Esophagus muscularis mucosa (tissue), 4 donors: Measurements from ENCODE around the gene JMJD6. TPM values are rescaled to one million over a fixed set of nuclear protein-coding genes. Genes with fewer than 3 reads are reported as not detected.
"Not testable (repeated sequence)": the region's sequence is repeated elsewhere in the genome, so short reads cannot be mapped to it uniquely, and the experiment has no call there.

Experiments used
- DNase-seq: peaks from one replicate; pipeline ENCODE4 v3.0.0-alpha.2; 2017; ENCODE audit errors: extremely low spot score
- H3K27ac ChIP-seq, 4 donors: fragments of 200-600 bp; sonication (generic); replicated peaks in 1 of 4; 1 replicate in 3 of 4; 2 replicates in 1 of 4; pipeline ENCODE4 v1.5.1; 2016 to 2019; ENCODE audit warnings: mild to moderate bottlenecking in 1 of 4
- H3K27me3 ChIP-seq, 4 donors: fragments of 200-600 bp; sonication (generic); one replicate each; pipeline versions ENCODE4 v1.5.1 to v1.6.0; 2016 to 2019
- H3K36me3 ChIP-seq, 4 donors: fragments of 200-600 bp; sonication (generic); one replicate each; pipeline ENCODE4 v1.5.1; 2016 to 2019
- H3K4me1 ChIP-seq, 4 donors: fragments of 200-600 bp; sonication (generic); one replicate each; pipeline ENCODE4 v1.5.1; 2016 to 2019
- H3K4me3 ChIP-seq, 4 donors: fragments of 200-600 bp; sonication (generic); 1 replicate in 2 of 4; 2 replicates in 2 of 4; pipeline ENCODE4 v1.5.1; 2016 to 2019; ENCODE audit warnings: mild to moderate bottlenecking in 4 of 4, moderate library complexity in 1 of 4
- H3K9me3 ChIP-seq, 4 donors: fragments of 200-600 bp; sonication (generic); 1 replicate in 3 of 4; 2 replicates in 1 of 4; pipeline ENCODE4 v1.5.1; 2016 to 2019
- EP300 ChIP-seq: sonication (generic); formaldehyde crosslinking; IDR thresholded peaks from one replicate; pipeline ENCODE4 v1.6.1; 2017; ENCODE audit warnings: antibody characterized with exemption
- POLR2A ChIP-seq: fragments of 450-650 bp; IDR thresholded peaks from one replicate; pipeline ENCODE4 v1.6.1; 2017; ENCODE audit warnings: antibody characterized with exemption, moderate library complexity, mild to moderate bottlenecking, low read depth
- POLR2AphosphoS5 ChIP-seq, 2 donors: sonication (generic); formaldehyde crosslinking; IDR thresholded peaks; one replicate each; pipeline ENCODE4 v1.6.1; 2017; ENCODE audit warnings: antibody characterized with exemption in 2 of 2
- WGBS: methylation state at CpG from one replicate; pipeline ENCODE4 v1.1.5; 2018; 5-methylcytosine and 5-hydroxymethylcytosine counted together
- intact Hi-C: fragments of 100-400 bp; cut with DNase I; formaldehyde crosslinking; loops from one replicate; pipeline ENCODE4 v1.15.1; 2023
- total RNA-seq, 4 donors: library from RNA; depleted of rRNA; stranded (reverse); fragments of >200 nt; gene quantifications; one replicate each; pipeline versions ENCODE4 v1.1.0 to v1.2.1, GENCODE V29; 2016
- TF ChIP-seq, protein P1 (sequence below), 3 experiments: fragments of 200-600 bp in 2 of 3; fragments of 450-650 bp in 1 of 3; sonication (generic) in 2 of 3; IDR thresholded peaks; one replicate each; pipeline ENCODE4 v1.5.1; 2017 to 2019; ENCODE audit warnings: antibody characterized with exemption in 3 of 3, mild to moderate bottlenecking in 2 of 3, moderate library complexity in 1 of 3

The JMJD6 gene
- total RNA-seq, 4 donors from 2014 or later, result 29.5 to 54.5 (median 49.5) TPM

DNA sequence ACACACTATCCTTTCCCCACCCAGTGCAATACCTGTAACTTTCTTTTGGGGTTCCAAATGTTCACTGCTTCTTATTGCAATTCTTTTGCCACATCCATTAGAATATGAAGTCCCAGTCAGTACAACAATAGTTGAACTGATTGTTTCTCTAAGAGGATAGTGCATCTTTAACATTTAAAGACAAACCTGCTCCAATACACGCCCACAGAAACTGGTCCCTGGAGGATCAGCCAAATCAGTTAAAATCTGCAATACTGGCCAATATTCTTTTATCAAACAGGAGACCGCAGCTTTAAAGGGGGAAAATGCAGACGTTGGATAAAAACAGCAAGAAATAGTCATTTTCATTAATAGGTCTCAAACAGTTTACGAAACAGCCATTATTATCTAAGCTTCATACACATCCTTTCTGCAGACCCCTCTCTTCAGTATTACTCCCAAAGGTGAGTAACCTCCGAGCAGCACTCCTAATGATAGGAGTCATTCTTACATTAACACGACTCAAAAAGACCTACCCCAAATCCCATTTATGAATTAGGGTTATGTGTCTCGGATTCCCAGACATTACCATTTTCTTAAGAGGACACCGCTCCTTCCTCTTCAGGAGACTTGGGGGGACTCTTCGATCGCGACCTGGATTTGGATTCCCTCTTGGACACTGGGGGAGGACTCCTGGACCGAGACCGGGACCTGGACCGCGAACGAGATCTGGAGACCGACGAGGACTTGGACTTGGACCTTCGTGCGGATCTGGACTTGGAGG, 9.4 kb upstream of the JMJD6 start:
- Histone ChIP-seq H3K9me3 (no peaks in the 10 kb centered on the region), H3K27ac (peak overlapping the region; percentile 99 to 100 (median 99)), H3K4me3 (peak overlapping the region; percentile 84 to 97 (median 93)), H3K36me3 (peaks cover 20 to 55% (median 44%) of the 10 kb centered on the region in 4 donors), H3K27me3 (no peaks in the 10 kb centered on the region), H3K4me1 (peaks cover 56 to 78% (median 77%) of the 10 kb centered on the region in 4 donors)
- 1% methylated on average over 11 of the region's 20 CpGs for WGBS
- peak; percentile 92 for DNase-seq
- TF ChIP-seq POLR2A (no peak), POLR2AphosphoS5 (IDR thresholded peaks at IDR 0.05) (no peak), EP300 (no peak)
- TF ChIP-seq, protein P1, sequence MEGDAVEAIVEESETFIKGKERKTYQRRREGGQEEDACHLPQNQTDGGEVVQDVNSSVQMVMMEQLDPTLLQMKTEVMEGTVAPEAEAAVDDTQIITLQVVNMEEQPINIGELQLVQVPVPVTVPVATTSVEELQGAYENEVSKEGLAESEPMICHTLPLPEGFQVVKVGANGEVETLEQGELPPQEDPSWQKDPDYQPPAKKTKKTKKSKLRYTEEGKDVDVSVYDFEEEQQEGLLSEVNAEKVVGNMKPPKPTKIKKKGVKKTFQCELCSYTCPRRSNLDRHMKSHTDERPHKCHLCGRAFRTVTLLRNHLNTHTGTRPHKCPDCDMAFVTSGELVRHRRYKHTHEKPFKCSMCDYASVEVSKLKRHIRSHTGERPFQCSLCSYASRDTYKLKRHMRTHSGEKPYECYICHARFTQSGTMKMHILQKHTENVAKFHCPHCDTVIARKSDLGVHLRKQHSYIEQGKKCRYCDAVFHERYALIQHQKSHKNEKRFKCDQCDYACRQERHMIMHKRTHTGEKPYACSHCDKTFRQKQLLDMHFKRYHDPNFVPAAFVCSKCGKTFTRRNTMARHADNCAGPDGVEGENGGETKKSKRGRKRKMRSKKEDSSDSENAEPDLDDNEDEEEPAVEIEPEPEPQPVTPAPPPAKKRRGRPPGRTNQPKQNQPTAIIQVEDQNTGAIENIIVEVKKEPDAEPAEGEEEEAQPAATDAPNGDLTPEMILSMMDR (IDR thresholded peaks at IDR 0.05), result no peak
- intact Hi-C loops, result no loop called here

DNA sequence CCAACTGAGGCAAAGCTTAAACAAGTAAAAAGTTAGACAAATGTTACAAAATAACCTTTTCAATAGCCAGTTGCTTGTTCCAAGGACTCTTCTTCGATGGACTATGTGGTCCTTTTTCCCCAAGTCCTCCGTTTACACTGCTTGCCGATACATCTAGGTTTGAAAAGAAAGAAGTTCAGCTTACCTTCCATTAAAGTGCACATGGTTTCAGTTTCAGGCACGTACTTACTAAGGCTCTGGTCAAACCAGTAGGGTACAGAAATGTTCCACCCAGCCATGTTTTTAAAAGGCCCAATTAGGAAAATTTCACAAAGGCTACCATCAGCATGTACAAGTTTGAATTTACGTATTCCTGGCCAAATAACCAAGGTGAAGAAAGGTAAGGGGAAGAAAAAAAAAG, 8.6 kb upstream of the JMJD6 start:
- no peaks in the 10 kb centered on the region for H3K9me3 ChIP-seq
- no peak for TF ChIP-seq EP300
- H3K27me3 ChIP-seq, result no peaks in the 10 kb centered on the region
- WGBS, result 8% methylated on average over 5 of the region's 5 CpGs
- H3K4me3 ChIP-seq, result peak overlapping the region; percentile 84 to 97 (median 93)
- peaks cover 54 to 78% (median 75%) of the 10 kb centered on the region in 4 donors for H3K4me1 ChIP-seq
- peaks cover 20 to 61% (median 49%) of the 10 kb centered on the region in 4 donors for H3K36me3 ChIP-seq
- intact Hi-C loops, result no loop called here
- DNase-seq, result no peak
- peak overlapping the region; percentile 99 to 100 (median 99) for H3K27ac ChIP-seq

DNA sequence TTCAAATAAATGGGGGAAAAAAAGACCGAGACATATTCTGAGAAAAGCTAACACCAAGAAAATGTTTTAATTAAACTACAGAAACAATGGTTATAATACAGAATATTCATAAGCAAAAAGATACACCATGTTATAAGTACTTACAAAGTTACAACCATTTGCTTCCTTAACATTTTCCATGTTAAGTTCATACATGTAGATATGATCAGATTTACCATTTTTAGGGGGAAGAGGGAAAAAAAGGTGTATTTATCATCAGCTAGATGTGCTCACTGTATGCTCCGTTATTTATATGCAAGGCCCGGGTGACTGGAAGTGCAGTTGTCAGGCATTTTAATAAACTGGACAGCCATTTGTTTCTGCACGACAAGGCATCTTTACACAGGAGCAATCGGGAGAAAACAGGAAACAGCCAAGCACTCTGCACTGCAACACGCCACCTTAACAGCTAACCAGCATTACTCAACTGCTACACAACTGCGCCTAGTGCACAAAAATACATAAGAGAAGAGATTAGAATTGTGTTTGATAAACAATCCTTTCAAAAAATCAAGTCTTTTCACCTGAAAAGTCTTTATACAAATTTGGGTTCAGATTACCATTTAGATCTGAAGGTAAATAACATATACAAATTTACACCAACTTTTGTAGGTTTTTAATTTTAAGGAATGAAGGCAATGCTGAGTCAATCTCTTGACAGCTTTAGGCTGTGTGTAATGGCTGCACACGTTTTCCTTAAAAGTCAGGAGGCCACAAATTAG, 7.9 kb upstream of the JMJD6 start:
- no peak for DNase-seq
- TF ChIP-seq, protein P1 (IDR thresholded peaks at IDR 0.05), result no peak
- no peak for TF ChIP-seq EP300
- TF ChIP-seq POLR2A, result no peak
- no peak for TF ChIP-seq POLR2AphosphoS5 (IDR thresholded peaks at IDR 0.05)
- H3K4me3 ChIP-seq, result peak overlapping the region; percentile 22 to 97 (median 93)
- peaks cover 58 to 78% (median 75%) of the 10 kb centered on the region in 4 donors for H3K4me1 ChIP-seq
- intact Hi-C loops, result no loop called here
- peaks cover 20 to 68% (median 49%) of the 10 kb centered on the region in 4 donors for H3K36me3 ChIP-seq
- peak overlapping the region; percentile 99 to 100 (median 99) for H3K27ac ChIP-seq
- H3K27me3 ChIP-seq, result no peaks in the 10 kb centered on the region
- WGBS, result 19% methylated on average over 8 of the region's 8 CpGs
- H3K9me3 ChIP-seq, result no peaks in the 10 kb centered on the region

DNA sequence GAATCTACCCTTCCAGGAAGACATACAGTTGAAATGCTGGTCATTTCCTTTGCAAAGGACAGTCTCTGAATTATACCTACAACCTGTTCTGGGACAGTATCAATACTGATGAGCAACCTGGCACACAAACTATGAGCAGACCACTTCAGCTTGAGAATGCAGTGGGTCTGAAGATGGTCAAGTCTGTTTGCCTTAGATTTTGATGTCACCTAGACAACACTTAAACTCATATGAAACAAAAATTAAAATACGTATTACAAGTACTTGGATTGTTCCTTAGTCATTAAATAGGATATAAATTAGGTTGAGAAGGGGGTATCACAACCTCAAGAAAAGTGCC, 7.2 kb upstream of the JMJD6 start:
- intact Hi-C loops, result no loop called here
- peak overlapping the region in 2 of 4 donors; percentile 99 to 100 for H3K27ac ChIP-seq
- peaks cover 56 to 78% (median 75%) of the 10 kb centered on the region in 4 donors for H3K4me1 ChIP-seq
- TF ChIP-seq POLR2A, result no peak
- H3K27me3 ChIP-seq, result no peaks in the 10 kb centered on the region
- H3K9me3 ChIP-seq, result no peaks in the 10 kb centered on the region
- H3K36me3 ChIP-seq, result peaks cover 20 to 68% (median 49%) of the 10 kb centered on the region in 4 donors
- no peak for DNase-seq
- 64% methylated on average over 1 of the region's 1 CpG for WGBS
- H3K4me3 ChIP-seq, result peak overlapping the region in 1 of 4 donors; percentile 92

DNA sequence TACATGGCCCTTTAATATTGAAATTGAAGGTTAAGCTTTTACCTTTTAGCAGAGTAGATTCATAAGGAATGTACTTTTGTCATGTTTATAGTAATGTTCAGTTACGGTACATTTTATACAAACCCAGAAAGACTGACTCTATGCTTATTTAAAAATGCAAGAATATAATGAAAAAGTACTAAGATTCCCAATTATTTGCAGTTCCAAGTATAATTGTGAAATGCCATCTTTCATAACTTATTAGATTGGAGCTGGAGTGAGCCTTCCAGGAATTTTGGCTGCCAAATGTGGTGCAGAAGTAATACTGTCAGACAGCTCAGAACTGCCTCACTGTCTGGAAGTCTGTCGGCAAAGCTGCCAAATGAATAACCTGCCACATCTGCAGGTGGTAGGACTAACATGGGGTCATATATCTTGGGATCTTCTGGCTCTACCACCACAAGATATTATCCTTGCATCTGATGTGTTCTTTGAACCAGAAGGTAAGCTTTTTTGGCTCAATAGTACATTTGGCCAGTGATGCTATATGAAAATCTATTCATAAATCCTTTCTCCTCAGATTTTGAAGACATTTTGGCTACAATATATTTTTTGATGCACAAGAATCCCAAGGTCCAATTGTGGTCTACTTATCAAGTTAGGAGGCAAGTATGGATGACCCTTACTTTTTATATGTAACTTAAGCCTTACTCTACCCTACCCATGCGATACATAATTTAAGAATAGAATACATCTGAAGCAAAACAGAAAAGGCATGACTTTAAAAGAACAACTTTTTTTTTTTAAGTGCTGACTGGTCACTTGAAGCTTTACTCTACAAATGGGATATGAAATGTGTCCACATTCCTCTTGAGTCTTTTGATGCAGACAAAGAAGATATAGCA, 6.6 kb upstream of the JMJD6 start:
- Histone ChIP-seq H3K4me1 (peaks cover 55 to 81% (median 76%) of the 10 kb centered on the region in 4 donors), H3K36me3 (peaks cover 20 to 68% (median 49%) of the 10 kb centered on the region in 4 donors), H3K9me3 (no peaks in the 10 kb centered on the region), H3K27me3 (no peaks in the 10 kb centered on the region), H3K27ac (peak overlapping the region in 2 of 4 donors; percentile 99 to 100), H3K4me3 (no peak overlapping the region)
- intact Hi-C loops, result no loop called here
- peak in 1 of 2 donors; percentile 12 for TF ChIP-seq POLR2AphosphoS5 (IDR thresholded peaks at IDR 0.05)
- TF ChIP-seq POLR2A, result no peak
- WGBS, result 63% methylated on average over 3 of the region's 3 CpGs
- no peak for DNase-seq

DNA sequence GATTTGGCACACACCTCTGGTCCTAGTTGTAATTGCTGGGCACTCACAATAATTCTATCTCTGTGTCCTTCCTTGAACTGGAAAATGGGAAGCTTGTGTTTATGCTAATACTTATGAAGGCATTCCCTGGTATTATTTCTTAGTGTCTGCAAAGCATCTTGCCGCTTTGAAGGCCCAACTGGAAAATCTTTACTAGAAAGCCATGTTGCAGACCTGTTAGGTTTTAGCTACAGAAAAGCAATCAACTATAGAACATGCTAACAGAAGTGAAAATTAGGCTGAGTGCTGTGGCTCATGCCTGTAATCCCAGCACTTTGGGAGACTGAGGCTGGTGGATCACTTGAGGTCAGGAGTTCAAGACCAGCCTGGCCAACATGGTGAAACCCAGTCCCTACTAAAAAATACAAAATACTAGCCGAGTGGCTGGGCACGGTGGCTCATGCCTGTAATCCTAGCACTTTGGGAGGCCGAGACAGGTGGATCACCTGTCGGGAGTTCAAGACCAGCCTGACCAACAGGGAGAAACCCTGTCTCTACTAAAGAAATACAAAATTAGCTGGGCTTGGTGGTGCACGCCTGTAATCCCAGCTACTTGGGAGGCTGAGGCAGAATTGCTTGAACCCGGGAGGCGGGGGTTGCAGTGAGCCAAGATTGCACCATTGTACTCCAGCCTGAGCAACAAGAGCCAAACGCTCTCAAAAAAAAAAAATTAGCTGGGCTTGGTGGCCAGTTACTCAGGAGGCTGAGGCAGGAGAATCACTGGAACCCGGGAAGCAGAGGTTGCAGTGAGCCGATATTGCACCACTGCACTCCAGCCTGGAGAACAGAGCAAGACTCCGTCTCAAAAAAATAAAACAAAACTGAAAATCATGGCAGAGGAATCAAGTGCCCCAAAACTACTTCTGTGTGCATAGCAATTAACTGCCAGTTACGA, 5.7 kb upstream of the JMJD6 start:
- H3K9me3 ChIP-seq, DNase-seq, intact Hi-C loops, H3K4me3 ChIP-seq, H3K27me3 ChIP-seq: not testable (repeated sequence)
- WGBS, result 84% methylated on average over 13 of the region's 13 CpGs
- Histone ChIP-seq H3K27ac (peak overlapping the region in 3 of 4 donors; percentile 2 to 100 (median 99)), H3K4me1 (peaks cover 63 to 89% (median 85%) of the 10 kb centered on the region in 4 donors), H3K36me3 (peaks cover 20 to 68% (median 49%) of the 10 kb centered on the region in 4 donors)
